ENCODE measurements around the gene TREM2. TPM values are rescaled to one million over a fixed set of nuclear protein-coding genes. Genes with fewer than 3 reads are reported as not detected.
"Not testable (repeated sequence)": the region's sequence is repeated elsewhere in the genome, so short reads cannot be mapped to it uniquely, and the experiment has no call there.

The TREM2 gene
- total RNA-seq, 1 experiment from 2014 or later: not detected

DNA sequence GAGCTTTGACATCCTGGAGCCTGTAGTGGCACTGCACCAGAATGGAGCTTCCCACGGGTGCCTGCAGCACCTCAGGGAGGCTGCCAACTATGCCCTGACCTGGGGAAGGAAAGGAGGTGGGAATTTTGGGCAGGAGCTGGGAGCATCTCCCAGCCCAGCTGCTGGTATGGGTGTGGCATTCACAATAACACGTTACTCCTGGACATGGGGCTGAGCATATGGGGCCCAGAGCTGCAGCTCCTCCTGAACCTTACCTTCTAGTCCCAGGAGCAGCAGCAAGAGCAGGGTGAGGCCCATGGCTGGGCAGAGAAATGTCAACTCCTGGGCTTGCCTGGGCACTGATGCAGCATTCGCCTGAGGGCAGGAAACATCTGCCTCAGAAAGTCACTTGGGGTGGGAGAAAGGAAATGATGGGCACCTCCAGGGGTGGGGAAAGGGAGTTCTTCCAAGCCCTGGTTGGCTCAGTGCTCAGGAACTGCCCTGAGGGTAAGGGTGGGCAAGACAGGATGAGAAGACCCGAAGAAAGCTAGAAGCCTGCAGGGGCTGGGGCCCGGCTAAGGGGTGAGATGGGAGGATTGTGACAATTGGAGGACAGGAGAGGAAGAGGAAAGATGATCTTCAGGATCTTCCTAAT lies 8.8 kb downstream of the TREM2 start, which contains the start of gene TREML1:
Gene TREML1, minus strand, starts transcription at position 356 of the 634 bp plus-strand sequence. Its CDS starts 59 bp downstream, at position 297.
- DNase-seq (ENCODE audit: low spot score): no peak

DNA sequence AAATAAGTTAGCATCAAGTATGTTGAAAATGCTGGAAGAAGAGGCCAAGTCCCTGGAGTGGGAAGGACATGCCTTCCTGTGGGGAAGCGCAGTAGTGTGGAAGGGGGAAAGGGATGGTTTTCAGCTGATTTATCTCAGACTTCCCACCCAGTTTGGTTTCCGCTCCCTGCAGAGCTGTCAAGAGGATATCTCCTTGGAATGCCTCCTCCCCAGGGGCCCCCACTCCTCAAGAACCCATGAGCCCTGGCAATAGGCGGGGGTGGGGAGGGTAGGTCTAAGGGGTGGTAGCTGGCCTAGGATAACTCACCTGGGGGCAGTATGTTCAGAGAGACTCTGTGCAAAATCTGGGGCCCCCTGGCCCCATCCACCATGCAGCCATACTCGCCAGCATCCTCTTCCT lies 9.5 kb downstream of the TREM2 start:
- no peak for DNase-seq (ENCODE audit: low spot score)

DNA sequence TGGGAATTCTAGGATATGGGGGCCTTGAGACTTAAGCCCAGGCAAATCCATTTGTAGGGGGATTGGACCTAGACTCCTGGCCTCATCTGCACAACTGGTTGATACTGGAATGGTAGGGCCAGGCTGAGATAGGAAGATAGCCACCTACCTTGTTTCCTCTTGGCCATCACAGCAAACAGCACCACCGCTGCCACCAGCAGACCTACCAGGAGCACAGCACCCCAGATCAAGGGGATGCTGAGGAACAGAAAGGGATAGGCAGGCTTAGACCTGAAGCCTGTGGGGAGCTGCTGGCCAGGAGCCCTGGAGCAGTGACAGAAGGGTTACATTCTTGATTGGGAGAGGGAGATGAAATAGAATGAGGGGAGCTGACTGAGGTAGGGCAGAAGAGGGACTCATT lies 12.2 kb downstream of the TREM2 start:
- DNase-seq (ENCODE audit: low spot score): no peak

- DNase-seq (ENCODE audit: low spot score): no peak
Observed at GRCh38 chr6:41147917-41148316, 15.0 kb downstream of the TREM2 start.

DNA sequence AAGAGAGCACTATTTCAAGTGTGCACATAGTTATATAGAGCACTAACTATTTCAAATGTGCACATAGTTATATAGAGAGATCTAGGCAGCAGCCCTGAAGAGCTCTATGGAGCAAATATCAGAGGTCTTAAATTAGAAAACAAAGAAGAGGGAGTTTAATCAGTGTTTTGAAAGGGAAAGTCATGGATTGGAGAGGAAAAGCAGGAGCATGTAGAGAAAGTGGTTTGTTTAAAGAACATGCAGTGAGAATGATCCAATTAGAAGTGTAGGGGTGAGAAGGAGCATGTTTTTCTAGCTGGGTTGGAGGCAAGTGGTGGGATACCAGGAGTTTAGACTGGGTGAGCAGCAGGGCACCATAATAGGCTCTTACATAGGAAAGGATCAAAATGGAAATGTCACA lies 26.0 kb downstream of the TREM2 start:
- DNase-seq (ENCODE audit: low spot score): no peak

DNA sequence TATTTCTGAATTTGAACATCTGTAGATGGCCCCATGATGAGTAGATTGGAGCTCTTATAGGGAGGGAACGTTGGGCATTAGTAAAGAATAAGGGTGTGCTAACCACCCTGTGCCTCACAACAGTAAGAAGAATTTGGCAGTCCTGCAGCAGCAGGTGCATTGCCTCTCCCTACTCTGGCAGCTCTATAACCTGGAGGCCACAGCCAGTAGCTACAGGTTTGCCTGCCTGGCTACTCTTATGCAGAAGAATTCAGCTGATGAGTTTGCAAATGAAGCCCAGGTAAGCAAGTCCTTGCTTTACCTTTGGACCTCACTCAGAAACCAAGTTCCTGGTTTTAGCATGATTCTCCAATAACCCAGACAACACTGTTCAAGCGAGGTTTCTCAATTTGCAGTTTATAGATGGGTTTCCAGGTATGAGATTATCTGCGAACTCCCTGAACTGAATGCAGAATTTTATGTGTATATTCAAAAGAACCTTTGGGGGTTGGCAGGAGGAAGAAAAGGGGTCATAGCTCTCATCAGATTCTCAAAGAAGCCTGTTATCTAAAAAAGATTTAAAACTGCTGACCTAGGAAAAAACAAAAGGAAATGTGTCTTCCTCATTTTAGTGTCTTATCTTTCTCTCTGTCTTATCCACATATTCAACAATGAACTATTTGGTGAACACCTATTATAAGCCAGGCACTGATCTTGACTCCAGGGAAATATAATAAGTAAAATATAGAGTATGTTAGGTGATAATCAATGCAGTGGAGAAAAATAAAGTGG lies 27.7 kb downstream of the TREM2 start:
- no peak for DNase-seq (ENCODE audit: low spot score)

GRCh38 chr6:41132254-41132653 lies 30.7 kb downstream of the TREM2 start:
- no peak for DNase-seq (ENCODE audit: low spot score)

GRCh38 chr6:41125282-41125681 lies 37.6 kb downstream of the TREM2 start:
- no peak for DNase-seq (ENCODE audit: low spot score)

DNA sequence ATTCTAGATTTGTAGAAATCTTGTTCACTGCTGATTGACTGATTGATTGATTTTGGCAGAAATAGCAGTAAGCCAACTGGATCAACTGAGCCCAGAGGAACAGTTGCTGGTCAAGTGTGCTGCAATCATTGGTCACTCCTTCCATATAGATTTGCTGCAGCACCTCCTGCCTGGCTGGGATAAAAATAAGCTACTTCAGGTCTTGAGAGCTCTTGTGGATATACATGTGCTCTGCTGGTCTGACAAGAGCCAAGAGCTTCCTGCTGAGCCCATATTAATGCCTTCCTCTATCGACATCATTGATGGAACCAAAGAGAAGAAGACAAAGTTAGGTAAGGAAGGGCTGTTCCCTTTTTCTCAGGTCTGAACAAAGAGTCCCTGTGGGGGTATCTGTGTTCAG lies 40.0 kb downstream of the TREM2 start:
- DNase-seq (ENCODE audit: low spot score): no peak

GRCh38 chr6:41122373-41122772 lies 40.5 kb downstream of the TREM2 start:
- no peak for DNase-seq (ENCODE audit: low spot score)

- DNase-seq (ENCODE audit: low spot score): no peak
Observed at GRCh38 chr6:41120058-41120457, 42.9 kb downstream of the TREM2 start.

GRCh38 chr6:41119508-41119907 lies 43.4 kb downstream of the TREM2 start:
- no peak for DNase-seq (ENCODE audit: low spot score)

GRCh38 chr6:41115027-41115426 lies 47.9 kb downstream of the TREM2 start:
- not testable (repeated sequence) for DNase-seq (ENCODE audit: low spot score)

GRCh38 chr6:41111017-41111416 lies 51.9 kb downstream of the TREM2 start:
- DNase-seq (ENCODE audit: low spot score): no peak

Other genes starting within 250 kb of the TREM2 start
- gene UNC5CL, start 123.9 kb downstream of the TREM2 start, total RNA-seq (2014; rRNA removed; shearing (Covaris generic)): 0.62 TPM in 1 of 2 replicates, not detected in the other
- not detected in 2 replicates for gene TSPO2, start 120.6 kb downstream of the TREM2 start, total RNA-seq (2014; rRNA removed; shearing (Covaris generic))
- not detected in 2 replicates for gene APOBEC2, start 109.9 kb downstream of the TREM2 start, total RNA-seq (2014; rRNA removed; shearing (Covaris generic))
- gene OARD1, start 90.8 kb downstream of the TREM2 start, total RNA-seq (2014; rRNA removed; shearing (Covaris generic)): 9.3 and 15.2 TPM in 2 replicates
- 12.9 and 15.4 TPM in 2 replicates for gene NFYA, start 90.1 kb downstream of the TREM2 start, total RNA-seq (2014; rRNA removed; shearing (Covaris generic))
- not detected in 2 replicates for gene TREML1, start 8.8 kb downstream of the TREM2 start, total RNA-seq (2014; rRNA removed; shearing (Covaris generic))
- not detected in 2 replicates for gene TREML2, start 38.0 kb upstream of the TREM2 start, total RNA-seq (2014; rRNA removed; shearing (Covaris generic))
- not detected in 2 replicates for gene TREML4, start 65.2 kb upstream of the TREM2 start, total RNA-seq (2014; rRNA removed; shearing (Covaris generic))
- not detected in 2 replicates for gene TREM1, start 123.6 kb upstream of the TREM2 start, total RNA-seq (2014; rRNA removed; shearing (Covaris generic))
- not detected in 2 replicates for gene NCR2, start 172.5 kb upstream of the TREM2 start, total RNA-seq (2014; rRNA removed; shearing (Covaris generic))

All from A172 (cell line).